Small intestine (tissue), 7 donors: Measurements from ENCODE around the gene STXBP1. TPM values are rescaled to one million over a fixed set of nuclear protein-coding genes. Genes with fewer than 3 reads are reported as not detected.

ENCODE experiments used
- DNase-seq, 2 donors: peaks; one replicate each; pipeline versions ENCODE4 v3.0.0 to v3.0.0-alpha.2; 2013
- FAIRE-seq: peaks from 2 replicates; lab custom pipeline; 2012; peaks lifted over from hg19 to GRCh38; lab: Jason Lieb, UNC
- H3K27ac ChIP-seq, 3 donors: one replicate each; pipeline ENCODE4 v1.5.1; 2013; ENCODE audit warnings: low read length in 2 of 3, mild to moderate bottlenecking in 2 of 3, control low read depth in 1 of 3, inconsistent platforms in 1 of 3, low read depth in 1 of 3, moderate library complexity in 1 of 3
- H3K27me3 ChIP-seq, 3 donors: one replicate each; pipeline ENCODE4 v1.6.1; 2013; ENCODE audit warnings: low read length in 3 of 3, inconsistent platforms in 1 of 3; ENCODE audit not compliant: control insufficient read depth in 3 of 3, insufficient read depth in 3 of 3
- H3K36me3 ChIP-seq, 3 donors: one replicate each; pipeline ENCODE4 v1.6.1; 2013; ENCODE audit warnings: low read length in 3 of 3, inconsistent platforms in 1 of 3, low read depth in 1 of 3, mild to moderate bottlenecking in 1 of 3, moderate library complexity in 1 of 3; ENCODE audit not compliant: control insufficient read depth in 3 of 3, insufficient read depth in 2 of 3
- H3K4me1 ChIP-seq, 3 donors: one replicate each; pipeline ENCODE4 v1.6.1; 2013; ENCODE audit warnings: low read length in 2 of 3, inconsistent platforms in 1 of 3, low read depth in 1 of 3, mild to moderate bottlenecking in 1 of 3, moderate library complexity in 1 of 3; ENCODE audit not compliant: control insufficient read depth in 3 of 3, insufficient read depth in 2 of 3
- H3K4me3 ChIP-seq, 3 donors: one replicate each; pipeline ENCODE4 v1.5.1; 2013; ENCODE audit warnings: low read length in 3 of 3, control low read depth in 1 of 3, inconsistent platforms in 1 of 3, low read depth in 1 of 3, mild to moderate bottlenecking in 1 of 3, moderate library complexity in 1 of 3
- H3K9me3 ChIP-seq, 2 donors: one replicate each; pipeline ENCODE4 v1.6.1; 2013; ENCODE audit warnings: low read depth in 1 of 2, low read length in 1 of 2; ENCODE audit not compliant: control insufficient read depth in 2 of 2, insufficient read depth in 1 of 2
- WGBS, 3 donors: extraction: QIAGEN DNeasy Blood & Tissue Kit; methylation state at CpG; one replicate each; pipeline ENCODE4 v1.1.7; 2013; 5-methylcytosine and 5-hydroxymethylcytosine counted together
- polyA plus RNA-seq, 4 donors: library from polyadenylated mRNA; stranded (reverse) in 3 of 4; unstranded in 1 of 4; fragments of 200-250 nt in 3 of 4; fragments of 120-200 nt in 1 of 4; gene quantifications; one replicate each; pipeline versions ENCODE4 v1.2.1 to v1.2.3, GENCODE V29; 2013
- donor health status: healthy with polysubstance abuse.
- donor health status: control.
- donor health status: control.
- donor health status: Bipolar disorder and iron deficiency.
- donor health status: healthy.

STXBP1 gene
- polyA plus RNA-seq, 4 donors, result 0.89 to 16.4 (median 8.1) TPM

DNA sequence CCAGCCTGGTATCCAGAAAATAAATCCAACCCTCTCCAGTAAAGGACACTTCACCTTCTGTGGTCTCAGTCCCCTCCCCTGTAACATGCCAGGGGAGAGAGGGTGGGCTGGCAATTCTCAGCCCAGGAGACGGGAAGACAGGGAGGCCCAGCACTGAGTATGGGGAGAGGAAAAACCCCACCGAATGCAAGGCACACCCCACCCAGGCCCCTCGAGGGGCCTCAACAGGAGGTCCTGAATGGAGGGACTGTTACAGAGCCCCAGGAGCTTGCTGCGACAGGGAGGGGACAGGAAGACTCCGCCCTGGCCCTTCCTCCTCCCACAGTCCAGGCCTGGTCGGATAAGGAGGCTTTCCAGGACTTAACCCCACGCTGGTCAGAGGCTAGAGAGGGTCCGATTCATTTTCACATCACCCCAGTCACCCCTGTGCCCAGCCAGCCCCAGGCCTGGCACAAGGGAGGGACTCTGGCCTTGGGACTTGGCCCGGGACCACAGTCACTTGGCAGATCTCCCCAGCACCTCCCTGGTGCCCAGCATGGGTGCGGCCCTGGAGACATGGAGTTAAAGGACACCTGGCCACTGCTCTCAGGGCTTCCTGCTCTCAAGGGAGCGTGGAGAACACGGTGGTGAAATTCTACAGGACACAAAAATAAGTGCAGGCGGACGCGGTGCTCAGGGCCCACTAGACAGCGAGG lies 44.9 kb upstream of the STXBP1 start:
- Histone ChIP-seq H3K4me3 (peak overlapping the region; percentile 77 to 91 (median 84)), H3K36me3 (peaks cover 0 to 37% (median 4%) of the 10 kb centered on the region in 3 donors), H3K27me3 (no peaks in the 10 kb centered on the region), H3K4me1 (peaks cover 0 to 35% (median 0%) of the 10 kb centered on the region in 3 donors), H3K27ac (peak overlapping the region; percentile 85 to 94 (median 86)), H3K9me3 (no peaks in the 10 kb centered on the region)
- FAIRE-seq (no peak), DNase-seq (peak; percentile 85 to 95)
- 4 to 24% (median 18%) methylated on average over 14 to 16 of the region's 16 CpGs for WGBS, 3 donors

DNA sequence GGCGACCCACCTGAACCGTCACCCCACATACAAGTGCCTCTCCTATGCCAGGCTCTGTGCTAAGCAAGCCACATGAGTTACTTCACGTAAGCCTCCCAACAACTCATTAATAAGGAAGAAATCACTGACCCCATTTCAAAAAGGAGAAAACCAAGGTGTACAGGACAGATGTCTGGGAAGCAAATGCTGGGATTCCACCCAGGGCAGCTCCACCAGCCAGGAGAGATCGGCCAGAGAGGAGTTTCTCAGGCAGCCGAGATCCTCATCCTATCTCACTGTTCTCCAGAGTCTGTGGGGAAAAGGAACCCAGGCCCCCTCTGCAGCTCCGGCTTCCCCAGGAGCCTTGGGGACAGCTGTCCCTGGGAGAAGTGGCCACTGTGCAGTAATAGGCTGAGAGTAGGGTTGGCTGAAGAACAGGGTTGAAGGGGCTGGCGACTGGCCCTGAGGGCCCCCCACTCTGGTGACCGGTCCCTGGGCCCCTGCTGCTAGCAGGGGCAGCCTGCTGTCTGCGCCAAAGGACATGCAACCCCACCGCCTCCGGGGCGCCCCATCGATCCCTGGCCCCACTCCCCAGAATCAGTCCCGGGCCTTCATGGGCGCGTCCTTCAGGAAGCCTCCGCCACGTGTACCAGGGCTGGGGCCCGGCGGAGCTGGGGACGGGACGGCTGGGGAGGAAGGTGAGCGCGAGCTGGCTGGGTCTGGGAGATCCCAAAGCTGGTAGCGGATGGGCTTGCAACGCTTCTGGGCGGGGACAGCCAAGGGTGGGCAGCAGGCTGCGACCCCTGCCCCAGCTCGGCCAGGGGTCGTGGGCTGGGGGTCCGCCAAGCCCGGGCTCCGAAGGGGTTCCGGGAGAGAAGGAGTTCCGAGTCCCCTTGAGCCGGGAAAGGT lies 44.1 kb upstream of the STXBP1 start:
- Histone ChIP-seq H3K4me1 (peaks cover 0 to 33% (median 0%) of the 10 kb centered on the region in 3 donors), H3K27ac (peak overlapping the region; percentile 85 to 94 (median 86)), H3K9me3 (no peaks in the 10 kb centered on the region), H3K36me3 (peaks cover 0 to 30% (median 2%) of the 10 kb centered on the region in 3 donors), H3K27me3 (no peaks in the 10 kb centered on the region), H3K4me3 (peak overlapping the region; percentile 77 to 91 (median 84))
- DNase-seq (peak in 1 of 2 donors; percentile 63), FAIRE-seq (no peak)
- WGBS, 3 donors, result 6 to 14% (median 9%) methylated on average over 32 to 36 of the region's 36 CpGs

DNA sequence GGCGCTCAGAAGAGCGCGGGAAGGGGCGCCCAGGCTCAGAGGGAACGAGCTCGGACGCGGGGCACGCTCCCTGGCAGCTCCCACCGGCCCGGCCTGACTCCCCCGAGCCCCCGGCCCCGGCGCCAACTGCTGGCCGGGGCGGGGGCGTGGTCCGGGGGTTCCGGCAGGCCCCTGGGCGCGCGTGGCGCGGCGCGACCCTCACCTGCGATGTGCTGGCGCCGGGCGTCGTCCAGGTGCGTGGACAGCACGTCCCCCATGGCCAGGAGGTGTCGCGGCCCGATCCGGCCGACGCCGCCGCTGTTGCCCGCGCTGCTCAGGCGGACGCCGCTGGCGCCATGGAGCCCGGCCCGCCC lies 43.5 kb upstream of the STXBP1 start:
- 0 to 2% (median 1%) methylated on average over 8 to 50 of the region's 50 CpGs for WGBS, 3 donors
- H3K36me3 ChIP-seq, result peaks cover 0 to 24% (median 0%) of the 10 kb centered on the region in 3 donors
- H3K27me3 ChIP-seq, result no peaks in the 10 kb centered on the region
- no peak for FAIRE-seq
- H3K27ac ChIP-seq, result peak overlapping the region; percentile 85 to 94 (median 86)
- DNase-seq, result no peak
- H3K4me1 ChIP-seq, result peaks cover 0 to 36% (median 0%) of the 10 kb centered on the region in 3 donors
- H3K4me3 ChIP-seq, result peak overlapping the region; percentile 77 to 91 (median 84)
- H3K9me3 ChIP-seq, result no peaks in the 10 kb centered on the region

DNA sequence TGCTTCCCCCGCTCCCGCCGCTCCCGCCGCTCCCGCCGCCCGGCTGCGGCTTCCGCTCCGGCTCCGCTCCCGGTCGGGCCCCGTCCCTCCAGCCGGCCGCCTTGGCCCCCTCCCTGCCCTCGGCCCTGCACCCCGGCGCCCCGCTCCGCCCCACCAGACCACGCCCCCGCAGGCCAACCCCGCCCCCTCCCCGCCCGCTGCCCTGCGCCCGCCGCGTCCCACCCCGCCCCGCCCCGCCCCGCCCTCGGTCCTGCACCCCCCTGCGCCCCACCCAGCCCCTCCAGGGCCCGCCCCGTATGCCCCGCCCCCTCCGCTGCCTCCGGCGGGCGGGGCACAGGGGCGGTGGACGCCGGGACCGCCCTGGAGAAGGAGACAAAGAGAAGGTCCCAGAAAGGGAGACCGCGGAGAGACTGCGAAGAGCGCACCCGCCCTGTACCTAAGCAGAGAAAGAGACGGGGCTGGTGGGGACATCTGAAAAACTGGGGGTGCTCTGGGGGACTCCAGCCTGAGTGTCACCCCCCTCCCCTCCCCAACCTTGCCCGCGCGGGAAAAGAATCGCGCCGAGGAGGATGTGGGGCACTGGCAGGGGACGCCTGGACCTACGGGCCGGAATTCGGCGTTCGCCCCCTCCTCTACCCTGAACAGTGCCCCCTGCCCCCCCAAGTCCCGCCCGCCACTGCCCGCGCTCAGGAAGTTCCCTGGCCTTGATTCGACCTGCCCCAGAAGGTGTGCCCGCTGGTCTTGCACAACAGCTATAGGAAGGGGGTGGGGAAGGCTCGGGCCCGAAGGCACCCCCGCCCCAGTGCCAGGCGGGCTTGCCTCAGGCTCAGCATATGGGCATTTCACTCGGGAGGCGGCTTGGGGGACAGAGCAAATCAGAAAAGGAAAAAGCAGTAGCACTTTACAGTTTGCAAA lies 42.8 kb upstream of the STXBP1 start:
- peaks cover 0 to 19% (median 0%) of the 10 kb centered on the region in 3 donors for H3K36me3 ChIP-seq
- FAIRE-seq (no peak), DNase-seq (peak; percentile 87 to 89)
- peaks cover 0 to 41% (median 0%) of the 10 kb centered on the region in 3 donors for H3K4me1 ChIP-seq
- WGBS, 3 donors, result 1 to 2% (median 1%) methylated on average over 34 to 78 of the region's 78 CpGs
- peak overlapping the region; percentile 77 to 91 (median 91) for H3K4me3 ChIP-seq
- peak overlapping the region; percentile 93 to 97 (median 94) for H3K27ac ChIP-seq
- no peaks in the 10 kb centered on the region for H3K9me3 ChIP-seq
- no peaks in the 10 kb centered on the region for H3K27me3 ChIP-seq

DNA sequence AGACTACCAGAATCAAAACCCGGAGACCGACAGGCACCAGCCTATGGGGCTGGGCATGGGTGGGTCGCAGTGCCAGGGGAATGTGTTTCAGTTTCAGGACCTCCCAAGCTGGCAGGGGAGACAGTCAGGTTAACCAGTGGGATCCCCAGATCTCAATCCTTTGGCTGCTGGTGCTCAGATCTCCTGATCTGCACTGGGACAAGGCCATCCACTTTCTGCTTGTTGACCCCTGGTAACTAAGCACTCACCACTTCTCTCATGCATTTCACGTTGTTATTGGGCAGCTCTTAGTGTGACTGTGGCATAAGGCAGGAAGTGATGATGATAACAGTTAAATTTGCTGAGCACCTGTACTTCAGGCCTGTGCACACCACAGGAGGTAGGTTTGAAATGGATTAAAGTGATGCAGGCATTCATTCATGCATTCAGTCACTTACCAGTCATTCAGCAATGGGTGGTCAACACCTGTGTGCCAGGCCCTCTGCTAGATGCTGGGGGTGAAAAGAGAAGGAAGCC lies 42.1 kb upstream of the STXBP1 start:
- Histone ChIP-seq H3K4me3 (peak overlapping the region in 1 of 3 donors; percentile 91), H3K27ac (peak overlapping the region; percentile 78 to 97 (median 93)), H3K27me3 (no peaks in the 10 kb centered on the region), H3K4me1 (peaks cover 0 to 48% (median 0%) of the 10 kb centered on the region in 3 donors), H3K36me3 (peaks cover 0 to 18% (median 0%) of the 10 kb centered on the region in 3 donors), H3K9me3 (no peaks in the 10 kb centered on the region)
- FAIRE-seq (no peak), DNase-seq (no peak)
- 2 to 11% (median 6%) methylated on average over 4 of the region's 4 CpGs for WGBS, 3 donors

DNA sequence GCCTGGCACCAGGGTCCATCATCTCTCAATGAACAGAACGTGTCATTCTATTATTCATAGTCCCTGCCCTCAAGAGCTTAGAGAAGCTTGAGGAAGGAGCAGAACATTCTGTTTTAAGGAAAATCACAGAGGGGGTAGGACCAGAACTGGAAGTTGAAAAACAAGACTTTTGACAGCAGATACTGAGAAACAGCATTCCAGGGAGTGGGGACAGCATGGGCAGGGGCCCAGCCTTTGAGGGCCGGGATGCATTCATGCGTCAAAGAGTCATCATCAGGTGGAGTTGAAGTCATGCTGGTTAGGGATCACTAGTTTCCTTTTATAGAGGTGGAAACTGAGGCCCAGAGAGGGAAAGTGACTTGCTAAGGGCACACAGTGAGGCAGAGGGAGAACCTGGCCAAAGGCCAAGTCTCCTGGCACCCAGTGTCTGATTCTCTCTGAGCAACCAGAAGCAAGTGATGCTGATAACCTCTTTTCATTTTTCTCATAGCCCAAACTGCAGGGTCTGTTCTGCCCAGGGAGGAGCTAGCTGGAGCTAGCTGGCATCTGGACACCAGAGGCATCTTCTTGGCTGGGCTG lies 41.5 kb upstream of the STXBP1 start:
- H3K4me1 ChIP-seq, result peaks cover 0 to 49% (median 0%) of the 10 kb centered on the region in 3 donors
- DNase-seq, result no peak
- no peak overlapping the region for H3K4me3 ChIP-seq
- H3K27me3 ChIP-seq, result no peaks in the 10 kb centered on the region
- H3K27ac ChIP-seq, result peak overlapping the region in 1 of 3 donors; percentile 93
- no peak for FAIRE-seq
- no peaks in the 10 kb centered on the region for H3K9me3 ChIP-seq
- H3K36me3 ChIP-seq, result peaks cover 0 to 11% (median 0%) of the 10 kb centered on the region in 3 donors
- 74 to 86% (median 84%) methylated on average over 3 of the region's 3 CpGs for WGBS, 3 donors

DNA sequence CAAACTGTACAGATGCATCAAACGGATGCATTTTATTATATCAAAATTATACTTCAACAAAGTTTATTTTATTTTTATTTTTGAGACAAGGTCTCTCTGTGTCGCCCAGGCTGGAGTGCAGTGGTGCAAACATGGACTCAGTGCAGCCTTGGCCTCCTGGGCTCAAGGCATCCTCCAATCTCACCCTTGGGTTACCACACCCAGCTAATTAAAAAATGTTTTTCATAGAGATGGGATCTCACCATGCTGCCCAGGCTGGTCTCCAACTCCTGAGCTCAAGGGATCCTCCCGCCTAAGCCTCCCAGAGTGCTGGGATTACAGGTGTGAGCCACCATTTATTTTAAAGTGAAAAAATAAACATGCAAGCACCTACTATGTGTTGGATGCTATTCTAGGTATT lies 40.1 kb upstream of the STXBP1 start:
- Histone ChIP-seq H3K27ac (no peak overlapping the region), H3K9me3 (no peaks in the 10 kb centered on the region), H3K4me3 (no peak overlapping the region), H3K27me3 (no peaks in the 10 kb centered on the region), H3K4me1 (peaks cover 0 to 45% (median 3%) of the 10 kb centered on the region in 3 donors), H3K36me3 (peaks cover 0 to 3% (median 0%) of the 10 kb centered on the region in 3 donors)
- DNase-seq (no peak), FAIRE-seq (no peak)
- WGBS, 3 donors, result 87 to 93% (median 92%) methylated on average over 3 of the region's 3 CpGs
